HepG2 (cell line): Measurements from ENCODE around the gene HDDC2. TPM values are rescaled to one million over a fixed set of nuclear protein-coding genes. Genes with fewer than 3 reads are reported as not detected.

Experiments
- ATAC-seq: fragments of 200-7000 bp; cut with Tn5 transposase; 3 replicates; pipeline ENCODE4 v1.9.1; 2020; ENCODE audit warnings: mild to moderate bottlenecking, moderate library complexity
- BruUV-seq: library from RNA; stranded (reverse); fragments of 400-500 nt; replicated peaks from 2 replicates; lab custom pipeline; 2021; lab: Mats Ljungman, UMichigan
- CTCF ChIA-PET: fragments of 300-600 bp; formaldehyde crosslinking; extraction: SDS; loops from one replicate; lab custom pipeline; 2021; ENCODE audit warnings: low total read pairs, inconsistent platforms, low intra/inter-chr PET ratio; lab: Yijun Ruan, JAX
- POLR2A ChIA-PET: fragments of 350-600 bp; sonication (Branson Sonifier 250); formaldehyde crosslinking; loops from one replicate; lab custom pipeline; 2020; ENCODE audit warnings: antibody characterized with exemption, inconsistent platforms; lab: Yijun Ruan, JAX
- DNase-seq: peaks from one replicate; pipeline ENCODE4 v3.0.0-alpha.2; 2015; ENCODE audit warnings: low spot score
- FAIRE-seq: peaks from 3 replicates; lab custom pipeline; 2011; peaks lifted over from hg19 to GRCh38; lab: Jason Lieb, UNC
- H2AFZ ChIP-seq: one replicate; pipeline ENCODE4 v1.6.1; 2011; ENCODE audit warnings: low read length, inconsistent platforms
- H3K27ac ChIP-seq: fragments of 300-600 bp; 3 replicates; pipeline ENCODE4 v1.8.0; 2011; ENCODE audit warnings: mixed run types, mild to moderate bottlenecking, mixed read lengths, low read length, inconsistent platforms; ENCODE audit not compliant: insufficient read depth; ENCODE audit errors: extremely low read length
- H3K27me3 ChIP-seq, 2 experiments: fragments of 200-600 bp in 1 of 2; 2 replicates in 1 of 2; 3 replicates in 1 of 2; pipeline versions ENCODE4 v1.6.0 to v1.8.0; 2011; ENCODE audit warnings: low read length in 2 of 2, mild to moderate bottlenecking in 2 of 2, moderate library complexity in 2 of 2, inconsistent platforms in 1 of 2; ENCODE audit not compliant: insufficient read depth in 2 of 2, control insufficient read depth in 1 of 2
- H3K36me3 ChIP-seq, 2 experiments: fragments of 200-600 bp in 1 of 2; replicated peaks in 1 of 2; 2 replicates in 1 of 2; 3 replicates in 1 of 2; pipeline versions ENCODE4 v1.5.1 to v1.8.0; 2011; ENCODE audit warnings: low read length in 2 of 2, inconsistent platforms in 1 of 2; ENCODE audit not compliant: insufficient read depth in 2 of 2, control insufficient read depth in 1 of 2
- H3K4me1 ChIP-seq: 2 replicates; pipeline ENCODE4 v1.5.1; 2012; ENCODE audit warnings: low read length, inconsistent platforms; ENCODE audit not compliant: insufficient read depth
- H3K4me2 ChIP-seq: 2 replicates; pipeline ENCODE4 v1.6.0; 2011; ENCODE audit warnings: low read depth, low read length, inconsistent platforms
- H3K4me3 ChIP-seq, 3 experiments: fragments of 200-600 bp in 1 of 3; sonication (generic), shearing (Covaris generic) in 1 of 3; replicated peaks in 1 of 3; 2 replicates each; pipeline ENCODE4 v1.5.1; 2011 to 2016; ENCODE audit warnings: low read length in 3 of 3, inconsistent platforms in 2 of 3, low read depth in 2 of 3, mild to moderate bottlenecking in 2 of 3, control low read depth in 1 of 3, mixed read lengths in 1 of 3; ENCODE audit not compliant: insufficient read depth in 1 of 3
- H3K79me2 ChIP-seq: one replicate; pipeline ENCODE4 v1.6.1; 2011; ENCODE audit warnings: low read length, inconsistent platforms; ENCODE audit not compliant: insufficient read depth
- H3K9ac ChIP-seq: 2 replicates; pipeline ENCODE4 v1.6.0; 2011; ENCODE audit warnings: mild to moderate bottlenecking, low read depth, low read length, inconsistent platforms; ENCODE audit not compliant: insufficient read depth
- H3K9me3 ChIP-seq: 2 replicates; pipeline ENCODE4 v1.5.1; 2012; ENCODE audit warnings: mild to moderate bottlenecking, low read length
- H4K20me1 ChIP-seq: 2 replicates; pipeline ENCODE4 v1.6.0; 2011; ENCODE audit warnings: inconsistent platforms, mild to moderate bottlenecking, low read length, moderate library complexity; ENCODE audit not compliant: insufficient read depth
- HDAC2 ChIP-seq: sonication (generic); formaldehyde crosslinking; IDR thresholded peaks from 2 replicates; pipeline ENCODE4 v1.4.0; 2020; ENCODE audit warnings: missing genetic modification reagents
- SOX5 ChIP-seq: IDR thresholded peaks from 2 replicates; pipeline ENCODE4 v1.6.1; 2016; ENCODE audit warnings: borderline replicate concordance
- SSRP1 ChIP-seq: IDR thresholded peaks from 2 replicates; pipeline ENCODE4 v1.6.1; 2016; ENCODE audit warnings: control low read depth
- YEATS2 ChIP-seq: sonication (generic); formaldehyde crosslinking; IDR thresholded peaks from 2 replicates; pipeline ENCODE4 v1.4.0; 2020; ENCODE audit warnings: missing genetic modification reagents, borderline replicate concordance
- ZBTB44 ChIP-seq: sonication (generic); formaldehyde crosslinking; IDR thresholded peaks from 2 replicates; pipeline ENCODE4 v1.4.0; 2020; ENCODE audit warnings: missing genetic modification reagents
- ZMAT3 ChIP-seq: sonication (generic); formaldehyde crosslinking; conservative IDR thresholded peaks from 2 replicates; pipeline ENCODE4 v1.7.0; 2021; ENCODE audit warnings: missing genetic modification reagents
- ZNF383 ChIP-seq: sonication (generic); formaldehyde crosslinking; IDR thresholded peaks from 2 replicates; pipeline ENCODE4 v1.4.0; 2020; ENCODE audit warnings: missing genetic modification reagents, mild to moderate bottlenecking, borderline replicate concordance
- ZXDC ChIP-seq: sonication (generic); formaldehyde crosslinking; IDR thresholded peaks from 2 replicates; pipeline ENCODE4 v1.5.0; 2020; ENCODE audit warnings: mild to moderate bottlenecking, missing genetic modification reagents
- WGBS: methylation state at CpG from one replicate; pipeline ENCODE4 v1.1.6; 2017; ENCODE audit warnings: low lambda C conversion rate; 5-methylcytosine and 5-hydroxymethylcytosine counted together
- in situ Hi-C: cut with HindIII; loops from 2 replicates; pipeline ENCODE4 v1.10.0; 2017; ENCODE audit warnings: low pct_unique_long_range_greater_than_20kb; ENCODE audit not compliant: extremely low pct_ligation_motif_present
- intact Hi-C: fragments of 100-400 bp; cut with micrococcal nuclease; formaldehyde crosslinking; loops from one replicate; pipeline ENCODE4 v1.10.0; 2022; ENCODE audit not compliant: unreplicated experiment
- polyA plus RNA-seq, 8 experiments: library from polyadenylated mRNA; depleted of rRNA in 3 of 8; stranded (reverse) in 7 of 8; unstranded in 1 of 8; fragments of >200 nt; fragmentation: Illumina TruSeq in 4 of 8; extraction: Trizol in 4 of 8; gene quantifications; 2 replicates each; pipeline versions ENCODE4 v1.2.1 to v1.2.3, GENCODE V29; 2011 to 2016; ENCODE audit warnings: low read depth in 4 of 8, missing spikeins in 1 of 8, mixed read lengths in 1 of 8; ENCODE audit not compliant: insufficient read depth in 1 of 8
- total RNA-seq, 5 experiments: library from RNA; depleted of rRNA; stranded (reverse); fragments of >200 nt; fragmentation: Illumina TruSeq; extraction: Trizol; gene quantifications; 2 replicates each; pipeline ENCODE4 v1.2.3, GENCODE V29; 2016; ENCODE audit warnings: low read depth in 1 of 5

Gene HDDC2
- total and polyA plus RNA-seq, 2 of the 13 experiments (the other 11 are each of a cell fraction or from before 2014, with no cell fraction given), result 76.7 to 78.7 TPM

- TF ChIP-seq ZXDC (CRISPR knock-in tag), result no peak
- TF ChIP-seq SSRP1, result no peak
These were observed 36.6 kb upstream of the HDDC2 start (continued) for GRCh38 chr6:125338381-125338780.

- H3K9ac ChIP-seq, result no peak overlapping the region
- ATAC-seq, result no peak
- H3K4me1 ChIP-seq, result no peaks in the 10 kb centered on the region
- ChIA-PET POLR2A (no interaction called here), CTCF (no interaction called here)
- no peak for TF ChIP-seq ZMAT3
- no peak for TF ChIP-seq ZBTB44
- TF ChIP-seq HDAC2, result no peak
- no peak for TF ChIP-seq SOX5 (CRISPR knock-in tag)
- TF ChIP-seq YEATS2 (CRISPR knock-in tag), result no peak
- TF ChIP-seq ZNF383 (CRISPR knock-in tag), result no peak
- no peak overlapping the region for H3K27ac ChIP-seq
- no peaks in the 10 kb centered on the region for H3K79me2 ChIP-seq
- no peak overlapping the region for H3K4me3 ChIP-seq
- 3% methylated on average over 6 of the region's 6 CpGs for WGBS
- no peak overlapping the region for H3K4me2 ChIP-seq
- H4K20me1 ChIP-seq, result no peaks in the 10 kb centered on the region
- no peak for FAIRE-seq
- in situ Hi-C loops, result no loop called here
- no TSS peak for BruUV-seq
- no peaks in the 10 kb centered on the region for H3K9me3 ChIP-seq
- no peaks in the 10 kb centered on the region for H3K36me3 ChIP-seq
- intact Hi-C loops, result no loop called here
- peaks cover 0 to 4% of the 10 kb centered on the region in 2 experiments; a peak in 1 of 5 replicates for H3K27me3 ChIP-seq
- no peak overlapping the region for H2AFZ ChIP-seq
- DNase-seq, result no peak
These were observed 35.9 kb upstream of the HDDC2 start for GRCh38 chr6:125337706-125338105.
